Fibroblast of skin of back (primary cell): ENCODE results near the gene TLE4.
"Not testable (repeated sequence)": the region's sequence is repeated elsewhere in the genome, so short reads cannot be mapped to it uniquely, and the experiment has no call there.

Source experiments
- DNase-seq: peaks from one replicate; pipeline ENCODE4 v3.0.0-alpha.2; 2013

The TLE4 gene

DNA sequence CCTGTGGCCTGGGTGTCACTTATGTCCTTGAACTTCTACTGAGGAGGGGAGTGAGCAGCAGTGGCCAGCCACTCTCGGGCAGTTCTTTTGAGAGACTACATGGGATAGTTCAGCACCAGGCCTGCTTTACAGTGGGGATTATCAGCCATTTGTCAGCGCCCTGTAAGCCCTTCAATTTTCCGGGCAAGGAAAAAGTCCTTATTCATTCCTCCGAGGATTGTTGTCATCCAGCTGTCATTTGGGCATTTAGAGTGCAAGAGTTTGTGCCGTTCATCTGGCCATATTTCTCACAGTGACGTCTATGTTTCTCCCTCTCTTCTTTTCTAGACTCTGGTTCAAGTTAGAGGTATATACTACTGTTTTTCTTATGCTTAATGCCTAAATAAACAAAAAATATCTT, 172.8 kb downstream of the TLE4 start:
- no peak for DNase-seq

DNA sequence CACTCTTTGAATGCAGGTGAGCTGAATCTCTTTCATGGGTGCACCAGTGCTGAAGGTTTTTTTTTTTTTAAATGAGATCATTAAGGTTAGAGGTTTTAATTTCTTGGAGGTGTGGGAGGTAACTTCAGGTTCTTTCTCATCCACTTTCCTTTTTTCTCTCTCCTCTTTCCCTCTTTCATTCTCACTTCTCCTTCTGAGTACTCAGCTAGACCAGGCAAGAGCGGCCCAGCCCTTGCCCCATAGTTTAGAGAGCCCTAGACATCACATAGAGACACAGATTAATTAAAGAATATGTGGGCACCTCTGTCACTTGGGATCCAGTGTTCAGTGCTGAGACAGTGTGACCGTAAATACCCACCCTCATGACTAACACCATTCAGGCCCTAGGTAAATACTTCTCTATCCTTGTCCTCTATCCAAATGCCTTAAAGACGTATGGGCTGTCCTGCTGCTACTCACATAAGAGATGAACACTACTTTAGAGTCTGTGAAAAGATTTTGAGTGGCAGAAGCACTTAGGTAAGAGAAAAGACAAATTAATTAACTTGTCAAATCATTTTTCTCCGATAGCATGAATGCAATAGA, 174.1 kb downstream of the TLE4 start:
- no peak for DNase-seq

DNA sequence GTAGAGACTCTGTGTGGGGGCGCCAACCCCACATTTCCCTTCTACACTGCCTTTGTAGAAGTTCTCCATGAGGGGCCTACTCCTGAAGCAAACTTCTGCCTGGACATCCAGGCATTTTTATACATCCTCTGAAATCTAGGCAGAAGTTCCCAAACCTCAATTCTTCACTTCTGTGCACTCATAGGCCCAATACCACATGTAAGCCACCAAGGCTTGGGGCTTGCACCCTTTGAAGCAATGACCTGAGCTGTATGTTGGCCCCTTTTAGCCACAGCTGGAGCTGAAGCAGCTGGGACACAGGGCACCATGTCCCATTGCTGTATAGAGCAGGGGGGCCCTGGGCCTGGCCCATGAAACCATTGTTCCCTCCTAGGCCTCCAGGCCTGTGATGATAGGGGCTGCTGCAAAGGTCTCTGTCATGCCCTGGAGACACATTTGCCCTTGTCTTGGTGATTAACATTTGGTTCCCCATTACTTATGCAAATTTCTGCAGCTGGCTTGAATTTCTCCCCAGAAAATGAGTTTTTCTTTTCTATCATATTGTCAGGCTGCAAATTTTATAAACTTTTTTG, 180.2 kb downstream of the TLE4 start:
- DNase-seq = not testable (repeated sequence)

DNA sequence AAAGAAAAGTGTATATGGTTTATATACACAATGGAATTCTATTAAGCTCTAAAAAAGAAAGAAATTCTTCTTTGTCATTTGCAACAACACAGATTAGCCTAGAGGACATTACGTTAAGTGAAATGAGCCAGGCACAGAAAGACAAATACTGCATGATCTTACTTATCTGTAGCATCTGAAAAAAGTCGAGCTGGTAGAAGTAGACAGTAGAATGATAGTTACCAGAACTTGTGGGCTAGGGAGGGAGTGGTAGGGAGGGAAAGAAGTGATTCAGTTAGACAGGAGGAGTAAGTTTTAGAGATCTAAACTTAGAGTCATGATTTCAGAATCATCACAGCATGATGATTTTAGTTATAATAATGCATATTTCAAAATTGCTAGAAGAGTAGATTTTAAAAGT, 184.6 kb downstream of the TLE4 start:
- DNase-seq = no peak

DNA sequence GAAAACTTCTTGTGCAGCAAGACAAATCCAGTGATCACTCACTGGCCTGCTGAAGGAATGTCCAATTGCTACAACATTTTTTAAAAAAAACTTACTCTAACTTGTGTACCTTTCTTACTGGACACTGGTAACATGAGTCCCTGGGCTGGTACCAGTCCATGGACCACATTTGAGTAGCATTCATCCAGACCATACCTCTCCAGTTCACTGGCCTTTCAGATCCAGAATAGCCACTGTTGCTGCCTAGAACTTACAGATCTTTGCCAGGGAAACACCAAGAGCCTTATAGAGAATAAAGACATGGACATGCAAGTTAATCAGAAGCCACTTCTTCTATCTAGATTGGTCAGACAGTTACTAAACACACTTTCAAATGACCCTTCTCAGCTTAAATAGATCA, 185.3 kb downstream of the TLE4 start:
- no peak for DNase-seq

GRCh38 chr9:79757881-79758669, 186.3 kb downstream of the TLE4 start:
- peak; percentile 34 for DNase-seq

DNA sequence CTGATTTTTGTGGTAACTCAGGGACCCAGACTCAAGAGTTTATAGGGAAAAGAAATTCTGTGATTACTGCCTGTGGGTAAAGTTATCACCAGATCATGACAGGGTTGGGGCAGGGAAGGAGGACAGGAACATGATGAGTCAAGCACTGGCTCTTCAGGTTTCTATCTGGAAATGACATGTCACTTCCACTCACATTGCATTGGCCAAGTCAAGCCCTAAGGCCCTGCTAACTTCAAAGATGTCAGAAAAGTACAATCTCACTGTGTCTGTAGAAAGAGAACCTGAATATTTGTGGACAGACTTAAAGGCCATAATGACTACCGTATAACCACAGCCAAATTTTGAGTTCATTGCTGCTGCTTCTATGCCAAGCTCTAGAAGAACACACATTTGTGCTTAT, 187.7 kb downstream of the TLE4 start:
- DNase-seq = no peak

- no peak for DNase-seq
These were observed 190.3 kb downstream of the TLE4 start for GRCh38 chr9:79762070-79762469.

DNA sequence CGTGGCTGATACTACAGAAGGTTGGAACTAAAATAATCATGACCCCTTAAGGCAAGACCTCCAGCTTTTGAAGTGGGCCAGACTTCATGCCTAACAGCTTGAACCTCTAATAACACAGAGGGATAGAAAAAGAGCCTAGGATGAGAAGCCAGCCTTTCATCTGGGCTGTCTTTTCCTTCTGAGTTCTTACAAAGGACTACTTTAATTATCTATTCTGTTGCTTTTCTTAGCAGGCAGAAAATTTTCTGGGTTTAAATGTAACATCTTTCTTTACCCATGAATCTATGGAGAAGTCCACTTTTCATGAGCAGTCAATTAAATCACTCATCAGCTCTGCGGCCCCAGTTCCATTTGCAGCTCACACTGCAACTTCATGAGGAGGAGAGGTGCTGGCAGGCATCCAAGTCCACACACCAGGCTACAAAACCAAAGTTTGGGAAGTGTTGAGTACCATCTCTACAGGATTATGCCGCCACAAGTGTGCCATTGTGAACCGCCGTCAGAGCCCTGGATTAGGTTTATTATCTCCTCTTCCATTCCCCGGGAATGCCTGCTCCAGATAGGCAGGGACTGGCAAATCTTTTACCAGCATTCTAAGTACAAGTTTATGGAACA, 192.0 kb downstream of the TLE4 start:
- DNase-seq = no peak

- DNase-seq = peak; percentile 99
These were observed 192.6 kb downstream of the TLE4 start for GRCh38 chr9:79764374-79764773.

GRCh38 chr9:79765466-79765865, 193.7 kb downstream of the TLE4 start:
- DNase-seq = no peak

GRCh38 chr9:79766091-79766490, 194.3 kb downstream of the TLE4 start:
- DNase-seq = no peak

DNA sequence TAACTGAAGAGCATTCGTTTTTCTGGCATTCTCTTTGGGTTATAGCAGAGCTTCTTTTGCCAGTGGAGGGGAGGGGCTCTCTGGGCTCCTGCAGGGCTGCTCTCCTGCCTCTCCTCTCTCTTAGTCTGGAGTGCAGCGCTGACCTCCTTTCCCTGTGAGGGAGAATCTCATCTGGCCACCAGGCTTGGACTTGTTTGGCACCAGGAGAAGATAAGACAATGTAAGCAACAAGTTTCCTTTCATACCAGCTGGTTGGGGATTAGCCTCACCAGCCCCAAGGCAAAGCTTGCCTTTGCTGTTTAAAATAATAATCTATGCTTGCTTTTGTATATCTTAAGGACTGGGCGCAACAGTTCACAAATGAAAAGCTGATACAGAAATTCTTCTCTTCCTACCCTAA, 196.4 kb downstream of the TLE4 start:
- peak; percentile 33 for DNase-seq

DNA sequence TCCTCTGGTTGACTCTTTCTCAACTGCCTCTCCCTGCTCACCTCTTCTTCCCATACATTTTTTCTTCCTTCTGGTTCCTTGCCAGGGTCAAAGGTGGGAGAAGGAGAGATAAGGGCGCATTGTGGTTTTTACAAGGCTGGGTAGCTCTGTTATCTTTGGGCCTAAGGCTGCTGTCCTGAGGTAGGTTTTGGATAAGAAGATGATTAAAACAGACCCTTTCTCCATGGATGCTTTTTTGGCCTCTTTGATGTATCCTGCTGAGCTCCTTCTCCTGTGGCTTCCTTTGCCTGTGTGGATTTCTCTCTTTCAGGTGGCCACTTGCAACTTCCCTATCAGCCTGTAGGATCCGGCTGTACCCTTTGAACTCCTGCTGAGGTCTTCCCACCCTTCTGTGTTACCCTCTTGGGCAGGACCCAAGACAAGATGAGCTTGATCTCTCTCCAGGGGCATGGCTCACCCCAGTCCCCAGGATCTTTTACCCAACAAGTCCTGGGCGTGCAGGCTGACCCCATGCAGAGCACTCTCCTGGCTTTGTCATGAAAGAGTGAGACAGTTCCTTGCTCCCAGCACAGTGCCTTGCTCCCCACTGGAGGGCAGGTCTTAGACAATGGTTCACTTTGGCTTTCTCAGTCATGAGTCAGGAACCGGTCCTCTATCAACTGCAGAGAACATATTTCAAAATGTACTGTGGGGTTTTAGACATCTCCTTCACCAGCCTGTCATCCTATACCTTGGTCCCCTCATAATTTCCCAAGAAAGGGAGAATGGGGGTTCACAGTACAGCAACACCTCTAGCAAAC, 197.9 kb downstream of the TLE4 start:
- DNase-seq = peak; percentile 20

- DNase-seq = no peak
These were observed 202.6 kb downstream of the TLE4 start for GRCh38 chr9:79774356-79774755.
